ENCODE data around the gene SLC50A1. TPM values are rescaled to one million over a fixed set of nuclear protein-coding genes. Genes with fewer than 3 reads are reported as not detected.

Gene SLC50A1
- total RNA-seq, 1 experiment from 2014 or later, result 55.7 TPM

GRCh38 chr1:155184351-155184811, 48.7 kb downstream of the SLC50A1 start:
- DNase-seq (ENCODE audit: low read depth), result no peak

GRCh38 chr1:155184835-155185782, 49.5 kb downstream of the SLC50A1 start:
- no peak for DNase-seq (ENCODE audit: low read depth)

- no peak for DNase-seq (ENCODE audit: low read depth)
Measured at GRCh38 chr1:155185783-155186066, 50.1 kb downstream of the SLC50A1 start.

DNA sequence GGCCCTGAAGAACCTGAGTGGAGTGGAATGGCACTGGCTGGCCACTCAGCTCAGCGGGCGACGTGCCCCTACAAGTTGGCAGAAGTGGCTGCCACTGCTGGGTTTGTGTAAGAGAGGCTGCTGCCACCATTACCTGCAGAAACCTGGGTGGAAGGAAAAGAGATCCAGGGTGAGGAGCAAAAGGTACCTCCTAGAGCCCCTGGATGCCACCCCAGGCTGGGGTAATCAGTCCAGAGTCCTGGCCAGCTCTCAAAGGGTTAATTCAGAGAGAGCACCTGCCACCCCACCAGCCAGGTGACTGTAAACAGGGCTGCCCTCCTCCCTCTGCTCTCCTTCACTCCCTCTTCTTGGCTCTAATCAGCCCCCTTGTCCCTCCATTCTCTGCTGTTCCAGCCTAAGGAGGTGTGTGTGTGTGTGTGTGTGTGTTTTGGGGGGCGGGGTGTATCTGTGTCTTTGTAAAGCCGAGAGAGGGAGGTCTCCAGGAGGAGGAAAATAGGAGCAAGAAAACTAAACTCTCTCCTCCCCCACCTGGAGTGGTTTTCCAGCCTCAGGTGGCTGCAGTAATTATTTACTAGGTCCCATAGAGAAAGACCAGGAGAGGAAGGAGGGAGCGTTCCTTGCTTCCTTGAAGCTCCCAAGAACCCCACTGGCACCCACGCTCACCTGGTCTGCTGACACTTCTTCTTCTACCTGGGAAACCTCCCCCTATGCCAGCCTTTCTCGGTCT, 50.6 kb downstream of the SLC50A1 start:
- no peak for DNase-seq (ENCODE audit: low read depth)

GRCh38 chr1:155186794-155187455, 51.3 kb downstream of the SLC50A1 start:
- DNase-seq (ENCODE audit: low read depth), result no peak

- DNase-seq (ENCODE audit: low read depth), result no peak
Measured at GRCh38 chr1:155187456-155187891, 51.8 kb downstream of the SLC50A1 start.

- no peak for DNase-seq (ENCODE audit: low read depth)
Measured at GRCh38 chr1:155188268-155188667, 52.6 kb downstream of the SLC50A1 start.

Other genes with a start within 250 kb of the SLC50A1 start
- gene PMVK, start 199.1 kb upstream of the SLC50A1 start, total RNA-seq (2014; rRNA removed; shearing (Covaris generic)), result 5.5 and 6.2 TPM in 2 replicates
- gene PBXIP1, start 179.8 kb upstream of the SLC50A1 start, total RNA-seq (2014; rRNA removed; shearing (Covaris generic)), result 66.7 and 97.9 TPM in 2 replicates
- 27.5 and 41.7 TPM in 2 replicates for gene PYGO2, start 174.1 kb upstream of the SLC50A1 start, total RNA-seq (2014; rRNA removed; shearing (Covaris generic))
- 64.4 and 84.5 TPM in 2 replicates for gene SHC1, start 165.1 kb upstream of the SLC50A1 start, total RNA-seq (2014; rRNA removed; shearing (Covaris generic))
- 338 TPM in 2 replicates for gene CKS1B, start 161.2 kb upstream of the SLC50A1 start, total RNA-seq (2014; rRNA removed; shearing (Covaris generic))
- 32.2 and 44.4 TPM in 2 replicates for gene FLAD1, start 152.5 kb upstream of the SLC50A1 start, total RNA-seq (2014; rRNA removed; shearing (Covaris generic))
- gene LENEP, start 142.3 kb upstream of the SLC50A1 start, total RNA-seq (2014; rRNA removed; shearing (Covaris generic)), result not detected in 2 replicates
- gene ZBTB7B, start 133.1 kb upstream of the SLC50A1 start, total RNA-seq (2014; rRNA removed; shearing (Covaris generic)), result 20.7 and 37.5 TPM in 2 replicates
- gene DCST2, start 102.1 kb upstream of the SLC50A1 start, total RNA-seq (2014; rRNA removed; shearing (Covaris generic)), result not detected in 2 replicates
- gene DCST1, start 102.0 kb upstream of the SLC50A1 start, total RNA-seq (2014; rRNA removed; shearing (Covaris generic)), result not detected in 2 replicates
- 74.5 and 90.0 TPM in 2 replicates for gene ADAM15, start 84.5 kb upstream of the SLC50A1 start, total RNA-seq (2014; rRNA removed; shearing (Covaris generic))
- 22.8 and 36.2 TPM in 2 replicates for gene EFNA4, start 72.1 kb upstream of the SLC50A1 start, total RNA-seq (2014; rRNA removed; shearing (Covaris generic))
- gene EFNA3, start 57.0 kb upstream of the SLC50A1 start, total RNA-seq (2014; rRNA removed; shearing (Covaris generic)), result 0.59 and 2.9 TPM in 2 replicates
- 15.1 and 17.9 TPM in 2 replicates for gene EFNA1, start 8.0 kb upstream of the SLC50A1 start, total RNA-seq (2014; rRNA removed; shearing (Covaris generic))
- gene DPM3, start 4.7 kb downstream of the SLC50A1 start, total RNA-seq (2014; rRNA removed; shearing (Covaris generic)), result 88.4 and 175 TPM in 2 replicates
- 209 and 323 TPM in 2 replicates for gene KRTCAP2, start 37.5 kb downstream of the SLC50A1 start, total RNA-seq (2014; rRNA removed; shearing (Covaris generic))
- 1.1 and 3.1 TPM in 2 replicates for gene TRIM46, start 38.0 kb downstream of the SLC50A1 start, total RNA-seq (2014; rRNA removed; shearing (Covaris generic))
- gene THBS3, start 72.0 kb downstream of the SLC50A1 start, total RNA-seq (2014; rRNA removed; shearing (Covaris generic)), result 10.0 and 12.7 TPM in 2 replicates
- 92.8 and 95.2 TPM in 2 replicates for gene MTX1, start 72.8 kb downstream of the SLC50A1 start, total RNA-seq (2014; rRNA removed; shearing (Covaris generic))
- 5.9 and 8.1 TPM in 2 replicates for gene ENTREP3, start 119.6 kb downstream of the SLC50A1 start, total RNA-seq (2014; rRNA removed; shearing (Covaris generic))
- gene SCAMP3, start 126.5 kb downstream of the SLC50A1 start, total RNA-seq (2014; rRNA removed; shearing (Covaris generic)), result 125 and 133 TPM in 2 replicates
- gene CLK2, start 137.7 kb downstream of the SLC50A1 start, total RNA-seq (2014; rRNA removed; shearing (Covaris generic)), result 15.1 and 15.8 TPM in 2 replicates
- 0.66 and 1.7 TPM in 2 replicates for gene HCN3, start 141.6 kb downstream of the SLC50A1 start, total RNA-seq (2014; rRNA removed; shearing (Covaris generic))
- gene PKLR, start 165.6 kb downstream of the SLC50A1 start, total RNA-seq (2014; rRNA removed; shearing (Covaris generic)), result not detected in 2 replicates
- 203 and 262 TPM in 2 replicates for gene FDPS, start 173.0 kb downstream of the SLC50A1 start, total RNA-seq (2014; rRNA removed; shearing (Covaris generic))
- 49.0 and 52.9 TPM in 2 replicates for gene RUSC1, start 185.0 kb downstream of the SLC50A1 start, total RNA-seq (2014; rRNA removed; shearing (Covaris generic))